ENCODE results near the gene AFDN.
"Not testable (repeated sequence)": the region's sequence is repeated elsewhere in the genome, so short reads cannot be mapped to it uniquely, and the experiment has no call there.

AFDN gene

GRCh38 chr6:167965592-167966539 lies 139.2 kb downstream of the AFDN start:
- no peak for DNase-seq (ENCODE audit: low spot score in 2 of 2)

GRCh38 chr6:167966540-167966905 lies 139.8 kb downstream of the AFDN start:
- no peak overlapping the region for H3K4me3 Mint-ChIP-seq
- no peaks in the 10 kb centered on the region for H3K9me3 Mint-ChIP-seq
- peaks cover 28% of the 10 kb centered on the region for H3K36me3 Mint-ChIP-seq
- no peaks in the 10 kb centered on the region for H3K4me1 Mint-ChIP-seq
- peak overlapping the region; percentile 33 for H3K27ac Mint-ChIP-seq
- ATAC-seq (no peak), DNase-seq (ENCODE audit: low spot score in 2 of 2) (no peak)

More at GRCh38 chr6:167965592-167966539, 139.2 kb downstream of the AFDN start:
- peak overlapping the region; percentile 33 for H3K27ac Mint-ChIP-seq
- H3K36me3 Mint-ChIP-seq: peaks cover 28% of the 10 kb centered on the region
- no peak overlapping the region for H3K4me3 Mint-ChIP-seq
- H3K9me3 Mint-ChIP-seq: no peaks in the 10 kb centered on the region
- no peaks in the 10 kb centered on the region for H3K4me1 Mint-ChIP-seq
- ATAC-seq: no peak

- Mint-ChIP-seq H3K36me3 (peaks cover 26% of the 10 kb centered on the region), H3K27ac (no peak overlapping the region), H3K4me3 (no peak overlapping the region), H3K9me3 (no peaks in the 10 kb centered on the region), H3K4me1 (no peaks in the 10 kb centered on the region)
- DNase-seq (ENCODE audit: low spot score in 2 of 2) (peak in 1 of 2 donors; percentile 55), ATAC-seq (no peak)
Measured at GRCh38 chr6:167968091-167968490, 141.4 kb downstream of the AFDN start.

- no peaks in the 10 kb centered on the region for H3K9me3 Mint-ChIP-seq
- H3K4me3 Mint-ChIP-seq: no peak overlapping the region
- DNase-seq (ENCODE audit: low spot score in 2 of 2): no peak
- no peak for ATAC-seq
- no peak overlapping the region for H3K27ac Mint-ChIP-seq
- peaks cover 23% of the 10 kb centered on the region for H3K36me3 Mint-ChIP-seq
- H3K4me1 Mint-ChIP-seq: no peaks in the 10 kb centered on the region
Measured at GRCh38 chr6:167970230-167970629, 143.5 kb downstream of the AFDN start.

- H3K4me3 Mint-ChIP-seq: no peak overlapping the region
- no peaks in the 10 kb centered on the region for H3K4me1 Mint-ChIP-seq
- peaks cover 10% of the 10 kb centered on the region for H3K36me3 Mint-ChIP-seq
- DNase-seq (ENCODE audit: low spot score in 2 of 2) (no peak), ATAC-seq (no peak)
- H3K9me3 Mint-ChIP-seq: no peaks in the 10 kb centered on the region
- H3K27ac Mint-ChIP-seq: no peak overlapping the region
Measured at GRCh38 chr6:167972193-167972592, 145.5 kb downstream of the AFDN start.

- no peak for ATAC-seq
- Mint-ChIP-seq H3K4me3 (no peak overlapping the region), H3K4me1 (no peaks in the 10 kb centered on the region)
Measured at GRCh38 chr6:167973148-167973885, 146.6 kb downstream of the AFDN start.

GRCh38 chr6:167974640-167975344 lies 148.1 kb downstream of the AFDN start:
- ATAC-seq (peak; percentile 13), DNase-seq (ENCODE audit: low spot score in 2 of 2) (no peak)
- no peak overlapping the region for H3K4me3 Mint-ChIP-seq
- no peaks in the 10 kb centered on the region for H3K4me1 Mint-ChIP-seq
- peaks cover under 1% of the 10 kb centered on the region for H3K36me3 Mint-ChIP-seq
- H3K27ac Mint-ChIP-seq: no peak overlapping the region
- no peaks in the 10 kb centered on the region for H3K9me3 Mint-ChIP-seq

More at GRCh38 chr6:167973148-167973885, 146.6 kb downstream of the AFDN start:
- no peak for DNase-seq (ENCODE audit: low spot score in 2 of 2)
- Mint-ChIP-seq H3K36me3 (peaks cover 10% of the 10 kb centered on the region), H3K9me3 (no peaks in the 10 kb centered on the region), H3K27ac (no peak overlapping the region)

GRCh38 chr6:167975458-167975857 lies 148.7 kb downstream of the AFDN start:
- Mint-ChIP-seq H3K27ac (no peak overlapping the region), H3K36me3 (no peaks in the 10 kb centered on the region), H3K4me3 (no peak overlapping the region), H3K4me1 (no peaks in the 10 kb centered on the region), H3K9me3 (no peaks in the 10 kb centered on the region)
- DNase-seq (ENCODE audit: low spot score in 2 of 2) (no peak), ATAC-seq (peak; percentile 11)

- not testable (repeated sequence) for H3K27ac Mint-ChIP-seq, H3K9me3 Mint-ChIP-seq
Measured at GRCh38 chr6:167976116-167976657, 149.5 kb downstream of the AFDN start.

GRCh38 chr6:167976708-167977107 lies 150.0 kb downstream of the AFDN start:
- H3K36me3 Mint-ChIP-seq: no peaks in the 10 kb centered on the region
- H3K27ac Mint-ChIP-seq: no peak overlapping the region
- H3K9me3 Mint-ChIP-seq: no peaks in the 10 kb centered on the region
- no peak overlapping the region for H3K4me3 Mint-ChIP-seq
- no peaks in the 10 kb centered on the region for H3K4me1 Mint-ChIP-seq
- ATAC-seq (no peak), DNase-seq (ENCODE audit: low spot score in 2 of 2) (no peak)

More at GRCh38 chr6:167976116-167976657, 149.5 kb downstream of the AFDN start:
- ATAC-seq; H3K36me3 Mint-ChIP-seq; H3K4me3 Mint-ChIP-seq; DNase-seq (ENCODE audit: low spot score in 2 of 2); H3K4me1 Mint-ChIP-seq: not testable (repeated sequence)

GRCh38 chr6:167977717-167978467 lies 151.2 kb downstream of the AFDN start:
- no peak overlapping the region for H3K4me3 Mint-ChIP-seq
- ATAC-seq (no peak), DNase-seq (ENCODE audit: low spot score in 2 of 2) (no peak)
- H3K36me3 Mint-ChIP-seq: no peaks in the 10 kb centered on the region
- no peaks in the 10 kb centered on the region for H3K4me1 Mint-ChIP-seq
- H3K27ac Mint-ChIP-seq: no peak overlapping the region
- no peaks in the 10 kb centered on the region for H3K9me3 Mint-ChIP-seq

- DNase-seq (ENCODE audit: low spot score in 2 of 2): no peak
- no peak overlapping the region for H3K27ac Mint-ChIP-seq
- no peaks in the 10 kb centered on the region for H3K36me3 Mint-ChIP-seq
- H3K9me3 Mint-ChIP-seq: no peaks in the 10 kb centered on the region
- no peak for ATAC-seq
- no peak overlapping the region for H3K4me3 Mint-ChIP-seq
- H3K4me1 Mint-ChIP-seq: no peaks in the 10 kb centered on the region
Measured at GRCh38 chr6:167978607-167979006, 151.9 kb downstream of the AFDN start.

GRCh38 chr6:167979436-167980139 lies 152.9 kb downstream of the AFDN start:
- Mint-ChIP-seq H3K27ac (no peak overlapping the region), H3K36me3 (no peaks in the 10 kb centered on the region)
- no peak for DNase-seq (ENCODE audit: low spot score in 2 of 2)

More at GRCh38 chr6:167979436-167980139, 152.9 kb downstream of the AFDN start:
- no peak for ATAC-seq
- H3K4me3 Mint-ChIP-seq: no peak overlapping the region
- no peaks in the 10 kb centered on the region for H3K9me3 Mint-ChIP-seq
- H3K4me1 Mint-ChIP-seq: no peaks in the 10 kb centered on the region

Measured in stimulated activated effector memory CD8-positive, alpha-beta T cell treated with anti-CD3 and anti-CD28 coated beads, Interleukin-12 subunit alpha, Interleukin-12 subunit beta, amount 100 ng/mL, for 72 hours (primary cell).